Measurements from ENCODE around the gene CEBPB.

DNA sequence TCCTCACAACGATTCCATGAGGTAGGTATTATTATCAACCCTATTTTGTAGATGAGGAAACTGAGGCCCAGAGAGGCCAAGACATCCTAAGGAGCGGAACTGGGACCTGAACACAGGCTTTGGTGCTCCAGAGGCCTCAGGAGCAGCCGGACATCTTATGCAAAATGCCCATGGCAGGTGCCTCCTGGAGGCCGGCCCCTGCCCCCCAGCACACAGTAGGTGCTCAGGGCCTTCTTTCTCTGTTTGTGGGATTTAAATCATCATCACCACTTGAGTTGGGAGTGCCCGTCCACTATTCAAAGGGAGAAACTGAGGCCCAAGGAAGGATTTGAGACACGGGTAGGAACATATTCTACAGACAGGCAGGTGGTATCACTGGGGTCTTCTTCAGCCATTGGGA lies 41.2 kb downstream of the CEBPB start:
- TF ChIP-seq, protein P1, sequence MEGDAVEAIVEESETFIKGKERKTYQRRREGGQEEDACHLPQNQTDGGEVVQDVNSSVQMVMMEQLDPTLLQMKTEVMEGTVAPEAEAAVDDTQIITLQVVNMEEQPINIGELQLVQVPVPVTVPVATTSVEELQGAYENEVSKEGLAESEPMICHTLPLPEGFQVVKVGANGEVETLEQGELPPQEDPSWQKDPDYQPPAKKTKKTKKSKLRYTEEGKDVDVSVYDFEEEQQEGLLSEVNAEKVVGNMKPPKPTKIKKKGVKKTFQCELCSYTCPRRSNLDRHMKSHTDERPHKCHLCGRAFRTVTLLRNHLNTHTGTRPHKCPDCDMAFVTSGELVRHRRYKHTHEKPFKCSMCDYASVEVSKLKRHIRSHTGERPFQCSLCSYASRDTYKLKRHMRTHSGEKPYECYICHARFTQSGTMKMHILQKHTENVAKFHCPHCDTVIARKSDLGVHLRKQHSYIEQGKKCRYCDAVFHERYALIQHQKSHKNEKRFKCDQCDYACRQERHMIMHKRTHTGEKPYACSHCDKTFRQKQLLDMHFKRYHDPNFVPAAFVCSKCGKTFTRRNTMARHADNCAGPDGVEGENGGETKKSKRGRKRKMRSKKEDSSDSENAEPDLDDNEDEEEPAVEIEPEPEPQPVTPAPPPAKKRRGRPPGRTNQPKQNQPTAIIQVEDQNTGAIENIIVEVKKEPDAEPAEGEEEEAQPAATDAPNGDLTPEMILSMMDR (IDR thresholded peaks at IDR 0.05; ENCODE audit: low read depth, low read length, poor library complexity, severe bottlenecking) = no peak
- no peak for TF ChIP-seq EZH2phosphoT487 (IDR thresholded peaks at IDR 0.05; ENCODE audit: borderline replicate concordance, low read length)
